Measurements from ENCODE around the gene SLC26A3.
A peak's percentile ranks its signal among the peaks of the same experiment; 100 is the strongest.

The SLC26A3 gene

DNA sequence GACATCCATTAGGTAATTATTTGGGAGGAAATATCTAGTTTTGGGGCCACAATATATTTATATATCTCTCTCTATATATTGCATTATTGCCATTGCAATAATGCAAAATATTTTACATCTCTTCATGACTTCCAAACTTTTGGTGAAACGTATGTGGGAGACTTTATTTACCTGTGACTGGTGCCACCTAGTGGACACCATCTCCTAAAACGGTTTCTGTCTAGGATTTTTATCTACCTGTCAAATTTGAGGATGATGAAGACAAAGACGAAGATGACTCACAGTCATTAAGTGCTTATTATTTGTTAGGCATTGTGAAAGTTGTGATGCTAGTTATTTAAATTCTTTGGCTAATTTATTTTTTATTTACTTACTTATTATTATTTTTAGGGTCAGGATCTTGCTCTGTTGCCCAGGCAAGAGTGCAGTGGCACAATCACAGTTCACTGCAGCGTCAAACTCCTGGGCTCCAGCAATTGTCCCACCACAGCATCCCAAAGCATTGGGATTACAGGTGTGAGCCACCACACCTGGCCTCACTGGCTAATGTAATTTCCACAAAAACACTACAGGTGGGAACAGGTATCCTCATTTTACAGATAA is 77.8 kb downstream of the SLC26A3 start:
- TF ChIP-seq, protein P1, sequence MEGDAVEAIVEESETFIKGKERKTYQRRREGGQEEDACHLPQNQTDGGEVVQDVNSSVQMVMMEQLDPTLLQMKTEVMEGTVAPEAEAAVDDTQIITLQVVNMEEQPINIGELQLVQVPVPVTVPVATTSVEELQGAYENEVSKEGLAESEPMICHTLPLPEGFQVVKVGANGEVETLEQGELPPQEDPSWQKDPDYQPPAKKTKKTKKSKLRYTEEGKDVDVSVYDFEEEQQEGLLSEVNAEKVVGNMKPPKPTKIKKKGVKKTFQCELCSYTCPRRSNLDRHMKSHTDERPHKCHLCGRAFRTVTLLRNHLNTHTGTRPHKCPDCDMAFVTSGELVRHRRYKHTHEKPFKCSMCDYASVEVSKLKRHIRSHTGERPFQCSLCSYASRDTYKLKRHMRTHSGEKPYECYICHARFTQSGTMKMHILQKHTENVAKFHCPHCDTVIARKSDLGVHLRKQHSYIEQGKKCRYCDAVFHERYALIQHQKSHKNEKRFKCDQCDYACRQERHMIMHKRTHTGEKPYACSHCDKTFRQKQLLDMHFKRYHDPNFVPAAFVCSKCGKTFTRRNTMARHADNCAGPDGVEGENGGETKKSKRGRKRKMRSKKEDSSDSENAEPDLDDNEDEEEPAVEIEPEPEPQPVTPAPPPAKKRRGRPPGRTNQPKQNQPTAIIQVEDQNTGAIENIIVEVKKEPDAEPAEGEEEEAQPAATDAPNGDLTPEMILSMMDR (IDR thresholded peaks at IDR 0.05; ENCODE audit: borderline replicate concordance, control extremely low read depth, extremely low read depth, insufficient read depth, missing control alignments), result peak; percentile 49
- DNase-seq (ENCODE audit: low spot score), result peak; percentile 72
- in situ Hi-C loops (cut with MboI; ENCODE audit: low sequenced_read_pairs, unreplicated experiment), result loop anchor here (10.0 kb wide), 2 partner anchors 270 to 520 kb away; no protein-coding TSS in a partner anchor

DNA sequence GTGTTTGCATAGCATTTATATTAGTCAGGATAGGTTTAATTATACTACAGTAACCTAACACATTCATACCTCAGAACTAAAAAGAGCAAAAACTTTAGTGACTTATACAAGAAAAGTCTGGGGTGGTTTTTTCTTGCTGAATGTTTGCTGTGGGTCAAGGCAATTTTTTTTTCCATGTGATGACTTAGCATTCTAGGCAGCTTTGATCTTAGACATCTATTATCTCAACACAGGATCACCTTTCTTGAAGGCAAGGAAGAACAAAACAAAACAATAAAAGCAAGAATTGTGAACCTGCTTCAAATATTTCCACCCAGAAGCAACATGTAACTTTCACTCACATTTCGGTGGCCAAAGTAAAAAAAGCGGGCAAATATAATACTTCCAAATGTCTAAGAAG is 79.8 kb downstream of the SLC26A3 start:
- TF ChIP-seq, protein P1 (IDR thresholded peaks at IDR 0.05; ENCODE audit: borderline replicate concordance, control extremely low read depth, extremely low read depth, insufficient read depth, missing control alignments), result no peak
- in situ Hi-C loops (cut with MboI; ENCODE audit: low sequenced_read_pairs, unreplicated experiment), result loop anchor here (10.0 kb wide), 2 partner anchors 268 to 518 kb away; no protein-coding TSS in a partner anchor
- DNase-seq (ENCODE audit: low spot score), result no peak

- in situ Hi-C loops (cut with MboI; ENCODE audit: low sequenced_read_pairs, unreplicated experiment), result loop anchor here (10.0 kb wide), 2 partner anchors 266 to 516 kb away; no protein-coding TSS in a partner anchor
- TF ChIP-seq, protein P1 (IDR thresholded peaks at IDR 0.05; ENCODE audit: borderline replicate concordance, control extremely low read depth, extremely low read depth, insufficient read depth, missing control alignments), result no peak
- DNase-seq (ENCODE audit: low spot score), result no peak
Observed at GRCh38 chr7:107721286-107721685, 81.7 kb downstream of the SLC26A3 start.

- no peak for DNase-seq (ENCODE audit: low spot score)
- in situ Hi-C loops (cut with MboI; ENCODE audit: low sequenced_read_pairs, unreplicated experiment), result no loop called here
- TF ChIP-seq, protein P1 (IDR thresholded peaks at IDR 0.05; ENCODE audit: borderline replicate concordance, control extremely low read depth, extremely low read depth, insufficient read depth, missing control alignments), result no peak
Observed at GRCh38 chr7:107718456-107719193, 84.4 kb downstream of the SLC26A3 start.

- TF ChIP-seq, protein P1 (IDR thresholded peaks at IDR 0.05; ENCODE audit: borderline replicate concordance, control extremely low read depth, extremely low read depth, insufficient read depth, missing control alignments), result no peak
- DNase-seq (ENCODE audit: low spot score), result no peak
- in situ Hi-C loops (cut with MboI; ENCODE audit: low sequenced_read_pairs, unreplicated experiment), result no loop called here
Observed at GRCh38 chr7:107715531-107715930, 87.5 kb downstream of the SLC26A3 start.
